Measurements from ENCODE around the gene PCCA.

GRCh38 chr13:100517728-100518127 is 428.8 kb downstream of the PCCA start:
- TF ChIP-seq EP300 (IDR thresholded peaks at IDR 0.05; ENCODE audit: borderline replicate concordance in 1 of 2, low read depth in 1 of 2, low read length in 1 of 2) (no peak), RAD21 (IDR thresholded peaks at IDR 0.05; ENCODE audit: low read length) (no peak)
